ENCODE measurements around the gene CRBN. TPM values are rescaled to one million over a fixed set of nuclear protein-coding genes. Genes with fewer than 3 reads are reported as not detected.

CRBN gene
- total RNA-seq, 2 experiments from 2014 or later: 35.2 to 40.2 TPM

GRCh38 chr3:3126477-3127431 is 52.7 kb downstream of the CRBN start, which contains the start of gene TRNT1:
TSS of gene TRNT1 (plus strand) at chr3:3126940. CDS start at chr3:3129041, 2,101 bp downstream.
- ChIA-PET POLR2A (interaction anchor here (0.6 to 0.8 kb wide), 2 partner anchors 48 to 51 kb away, joined by 4 read pairs; no protein-coding TSS in a partner anchor), CTCF (no interaction called here)

- ChIA-PET POLR2A (interaction anchor here (0.6 kb wide), 1 partner anchor 49 kb away, joined by 4 read pairs; no protein-coding TSS in a partner anchor), CTCF (no interaction called here)
Measured at GRCh38 chr3:3125977-3126376, 53.5 kb downstream of the CRBN start.

GRCh38 chr3:3119393-3119851 is 60.1 kb downstream of the CRBN start:
- CTCF ChIA-PET: no interaction called here
- POLR2A ChIA-PET: no interaction called here

- ChIA-PET POLR2A (no interaction called here), CTCF (interaction anchor here (1.0 kb wide), 1 partner anchor 54 kb away, joined by 3 read pairs; no protein-coding TSS in a partner anchor)
Measured at GRCh38 chr3:3117651-3118050, 61.8 kb downstream of the CRBN start.

GRCh38 chr3:3113042-3113709 is 66.3 kb downstream of the CRBN start:
- CTCF ChIA-PET: no interaction called here
- POLR2A ChIA-PET: no interaction called here

GRCh38 chr3:3110749-3111361 is 68.6 kb downstream of the CRBN start:
- POLR2A ChIA-PET: no interaction called here
- CTCF ChIA-PET: no interaction called here

- ChIA-PET CTCF (no interaction called here), POLR2A (no interaction called here)
Measured at GRCh38 chr3:3110299-3110630, 69.2 kb downstream of the CRBN start, which contains the start of gene IL5RA. TSS of gene IL5RA (minus strand) at chr3:3110374. CDS start at chr3:3104984, 5,390 bp downstream.

- ChIA-PET CTCF (no interaction called here), POLR2A (no interaction called here)
Measured at GRCh38 chr3:3109407-3110298, 69.8 kb downstream of the CRBN start.

GRCh38 chr3:3107858-3108257 is 71.6 kb downstream of the CRBN start:
- CTCF ChIA-PET: no interaction called here
- POLR2A ChIA-PET: no interaction called here

- ChIA-PET CTCF (interaction anchor here (0.6 kb wide), 2 partner anchors 64 to 1968 kb away, joined by 3 read pairs; no protein-coding TSS in a partner anchor), POLR2A (interaction anchor here (0.6 kb wide), 1 partner anchor 22 kb away, joined by 3 read pairs; no protein-coding TSS in a partner anchor)
Measured at GRCh38 chr3:3107181-3107580, 72.3 kb downstream of the CRBN start.

- ChIA-PET POLR2A (no interaction called here), CTCF (interaction anchor here (0.9 kb wide), 1 partner anchor 24 kb away, joined by 3 read pairs; no protein-coding TSS in a partner anchor)
Measured at GRCh38 chr3:3105815-3106214, 73.7 kb downstream of the CRBN start.

GRCh38 chr3:3105246-3105645 is 74.2 kb downstream of the CRBN start:
- ChIA-PET POLR2A (no interaction called here), CTCF (no interaction called here)

GRCh38 chr3:3102751-3103150 is 76.7 kb downstream of the CRBN start:
- ChIA-PET POLR2A (no interaction called here), CTCF (no interaction called here)

GRCh38 chr3:3101660-3102458 is 77.6 kb downstream of the CRBN start:
- ChIA-PET POLR2A (interaction anchor here (0.5 kb wide), 1 partner anchor 1391 kb away, joined by 6 read pairs; the partner anchor contains the start of gene ITPR1), CTCF (no interaction called here)

All from activated CD8-positive, alpha-beta memory T cell treated with anti-CD3 and anti-CD28 coated beads for 36 hours (primary cell).